Ishikawa (cell line): Measurements from ENCODE around the gene GABRG3.

Experiments used
- CEBPB ChIP-seq: IDR thresholded peaks from 2 replicates; pipeline ENCODE4 v1.6.1; 2012
- CREB1 ChIP-seq: IDR thresholded peaks from 2 replicates; pipeline ENCODE4 v1.6.1; 2012; ENCODE audit warnings: low read depth
- EGR1 ChIP-seq: IDR thresholded peaks from 2 replicates; pipeline ENCODE4 v1.6.1; 2012
- EP300 ChIP-seq: IDR thresholded peaks from 2 replicates; pipeline ENCODE4 v1.6.1; 2012; ENCODE audit warnings: borderline replicate concordance
- FOXM1 ChIP-seq: IDR thresholded peaks from 2 replicates; pipeline ENCODE4 v1.6.1; 2012; ENCODE audit warnings: low read depth, borderline replicate concordance
- NFIC ChIP-seq: IDR thresholded peaks from 2 replicates; pipeline ENCODE4 v1.6.1; 2012
- RAD21 ChIP-seq: IDR thresholded peaks from 2 replicates; pipeline ENCODE4 v1.6.1; 2012; ENCODE audit warnings: low read depth
- TAF1 ChIP-seq: IDR thresholded peaks from 2 replicates; pipeline ENCODE4 v1.6.1; 2012; ENCODE audit warnings: low read depth, mild to moderate bottlenecking
- TCF12 ChIP-seq: IDR thresholded peaks from 2 replicates; pipeline ENCODE4 v1.6.1; 2012; ENCODE audit warnings: low read depth
- TEAD4 ChIP-seq: IDR thresholded peaks from 2 replicates; pipeline ENCODE4 v1.6.1; 2012
- YY1 ChIP-seq: IDR thresholded peaks from 2 replicates; pipeline ENCODE4 v1.6.1; 2012; ENCODE audit warnings: low read depth
- ZBTB7A ChIP-seq: IDR thresholded peaks from 2 replicates; pipeline ENCODE4 v1.6.1; 2012; ENCODE audit warnings: low read depth

Gene GABRG3

GRCh38 chr15:27589782-27590181 is 618.8 kb downstream of the GABRG3 start:
- TF ChIP-seq FOXM1 (no peak), YY1 (no peak), EGR1 (no peak), CEBPB (no peak), RAD21 (no peak), TAF1 (no peak), TEAD4 (no peak), ZBTB7A (no peak), CREB1 (no peak), NFIC (no peak), EP300 (no peak), TCF12 (no peak)
